SK-N-SH treated with all-trans-retinoic acid at 6 μM for 48 hours (cell line): ENCODE measurements around the gene CREB1.

ENCODE experiments used
- ATAC-seq: fragments of 200-7000 bp; cut with Tn5 transposase; 3 replicates; pipeline ENCODE4 v1.9.1; 2020; ENCODE audit warnings: mild to moderate bottlenecking, moderate library complexity
- ARNTL ChIP-seq: fragments of 450-650 bp; formaldehyde crosslinking; IDR thresholded peaks from 2 replicates; pipeline ENCODE4 v1.5.0; 2020; ENCODE audit warnings: low read depth, mild to moderate bottlenecking, moderate library complexity, borderline replicate concordance
- CREB5 ChIP-seq: fragments of 250-450 bp; sonication (Bioruptor Pico); IDR thresholded peaks from 2 replicates; pipeline ENCODE4 v1.5.1; 2020; ENCODE audit warnings: low read depth, mild to moderate bottlenecking, moderate library complexity
- CSDC2 ChIP-seq: fragments of 250-450 bp; sonication (Bioruptor Pico); IDR thresholded peaks from 2 replicates; pipeline ENCODE4 v1.5.0; 2020; ENCODE audit warnings: mild to moderate bottlenecking, moderate library complexity
- ESRRG ChIP-seq: fragments of 250-450 bp; sonication (Bioruptor Pico); IDR thresholded peaks from 2 replicates; pipeline ENCODE4 v1.6.1; 2021; ENCODE audit warnings: mild to moderate bottlenecking
- GLIS3 ChIP-seq: fragments of 250-450 bp; sonication (Bioruptor Pico); IDR thresholded peaks from 2 replicates; pipeline ENCODE4 v1.5.0; 2020; ENCODE audit warnings: mild to moderate bottlenecking, moderate library complexity
- ISL1 ChIP-seq: fragments of 250-450 bp; sonication (Bioruptor Pico); IDR thresholded peaks from 2 replicates; pipeline ENCODE4 v2.1.2; 2022; ENCODE audit warnings: mild to moderate bottlenecking, moderate library complexity
- OSR1 ChIP-seq: fragments of 250-450 bp; sonication (Bioruptor Pico); IDR thresholded peaks from 2 replicates; pipeline ENCODE4 v1.8.0; 2022; ENCODE audit warnings: moderate library complexity, mild to moderate bottlenecking, inconsistent platforms
- RARB ChIP-seq: fragments of 250-450 bp; sonication (Bioruptor Pico); IDR thresholded peaks from 2 replicates; pipeline ENCODE4 v1.8.0; 2021; ENCODE audit warnings: mild to moderate bottlenecking, moderate library complexity
- TCF4 ChIP-seq: fragments of 250-450 bp; sonication (Bioruptor Pico); IDR thresholded peaks from 2 replicates; pipeline ENCODE4 v1.8.0; 2021; ENCODE audit warnings: mild to moderate bottlenecking, moderate library complexity, borderline replicate concordance
- TSHZ2 ChIP-seq: fragments of 250-450 bp; sonication (Bioruptor Pico); IDR thresholded peaks from 2 replicates; pipeline ENCODE4 v1.5.0; 2020; ENCODE audit warnings: mild to moderate bottlenecking, moderate library complexity
- ZFP3 ChIP-seq: fragments of 250-450 bp; sonication (Bioruptor Pico); IDR thresholded peaks from 2 replicates; pipeline ENCODE4 v1.5.0; 2020; ENCODE audit warnings: mild to moderate bottlenecking, moderate library complexity
- ZFP30 ChIP-seq: fragments of 450-650 bp; formaldehyde crosslinking; IDR thresholded peaks from 2 replicates; pipeline ENCODE4 v1.5.0; 2022; ENCODE audit warnings: mild to moderate bottlenecking, moderate library complexity
- ZNF565 ChIP-seq: fragments of 450-650 bp; formaldehyde crosslinking; conservative IDR thresholded peaks from 2 replicates; pipeline ENCODE4 v1.5.0; 2020; ENCODE audit warnings: low read depth, mild to moderate bottlenecking, moderate library complexity
- ZNF70 ChIP-seq: fragments of 450-650 bp; formaldehyde crosslinking; IDR thresholded peaks from 2 replicates; pipeline ENCODE4 v1.5.0; 2020; ENCODE audit warnings: mild to moderate bottlenecking, moderate library complexity
- ZNF8 ChIP-seq: fragments of 450-650 bp; formaldehyde crosslinking; IDR thresholded peaks from 2 replicates; pipeline ENCODE4 v1.5.0; 2020; ENCODE audit warnings: mild to moderate bottlenecking, moderate library complexity
- TF ChIP-seq, protein P1 (sequence below): fragments of 250-450 bp; sonication (Bioruptor Pico); IDR thresholded peaks from 2 replicates; pipeline ENCODE4 v1.5.1; 2021; ENCODE audit warnings: mild to moderate bottlenecking, moderate library complexity
- TF ChIP-seq, protein P2 (sequence below): fragments of 250-450 bp; sonication (Bioruptor Pico); IDR thresholded peaks from 2 replicates; pipeline ENCODE4 v1.8.0; 2021; ENCODE audit warnings: low read depth, mild to moderate bottlenecking, moderate library complexity, borderline replicate concordance
- TF ChIP-seq, protein P3 (sequence below): fragments of 250-450 bp; sonication (Bioruptor Pico); IDR thresholded peaks from 2 replicates; pipeline ENCODE4 v1.8.0; 2020; ENCODE audit warnings: mild to moderate bottlenecking, moderate library complexity, borderline replicate concordance

Gene CREB1

GRCh38 chr2:207546822-207547221 is 17.1 kb downstream of the CREB1 start (continued):
- TF ChIP-seq CSDC2 (CRISPR knock-in tag) (no peak), ZNF565 (CRISPR knock-in tag) (no peak), GLIS3 (CRISPR knock-in tag) (no peak), ZNF8 (no peak), ZFP3 (CRISPR knock-in tag) (no peak), ZNF70 (CRISPR knock-in tag) (no peak), RARB (no peak)

GRCh38 chr2:207549145-207549544 is 19.4 kb downstream of the CREB1 start:
- TF ChIP-seq ESRRG (CRISPR knock-in tag) (no peak), ZFP30 (CRISPR knock-in tag) (no peak), ZNF70 (CRISPR knock-in tag) (no peak), TSHZ2 (CRISPR knock-in tag) (no peak), TCF4 (no peak), ARNTL (CRISPR knock-in tag) (no peak)
- TF ChIP-seq, protein P1, sequence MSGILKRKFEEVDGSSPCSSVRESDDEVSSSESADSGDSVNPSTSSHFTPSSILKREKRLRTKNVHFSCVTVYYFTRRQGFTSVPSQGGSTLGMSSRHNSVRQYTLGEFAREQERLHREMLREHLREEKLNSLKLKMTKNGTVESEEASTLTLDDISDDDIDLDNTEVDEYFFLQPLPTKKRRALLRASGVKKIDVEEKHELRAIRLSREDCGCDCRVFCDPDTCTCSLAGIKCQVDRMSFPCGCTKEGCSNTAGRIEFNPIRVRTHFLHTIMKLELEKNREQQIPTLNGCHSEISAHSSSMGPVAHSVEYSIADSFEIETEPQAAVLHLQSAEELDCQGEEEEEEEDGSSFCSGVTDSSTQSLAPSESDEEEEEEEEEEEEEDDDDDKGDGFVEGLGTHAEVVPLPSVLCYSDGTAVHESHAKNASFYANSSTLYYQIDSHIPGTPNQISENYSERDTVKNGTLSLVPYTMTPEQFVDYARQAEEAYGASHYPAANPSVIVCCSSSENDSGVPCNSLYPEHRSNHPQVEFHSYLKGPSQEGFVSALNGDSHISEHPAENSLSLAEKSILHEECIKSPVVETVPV (CRISPR knock-in tag): no peak
- ATAC-seq: no peak

- TF ChIP-seq ISL1: peak; percentile 76
- no peak for TF ChIP-seq CREB5 (CRISPR knock-in tag)
- 0 out of 3 replicates have a peak, but pooled peaks have one; percentile 30 for ATAC-seq
Observed at GRCh38 chr2:207558079-207558491, 28.3 kb downstream of the CREB1 start.

GRCh38 chr2:207561386-207562080 is 31.8 kb downstream of the CREB1 start:
- TF ChIP-seq ZNF8: no peak
- TF ChIP-seq, protein P2, sequence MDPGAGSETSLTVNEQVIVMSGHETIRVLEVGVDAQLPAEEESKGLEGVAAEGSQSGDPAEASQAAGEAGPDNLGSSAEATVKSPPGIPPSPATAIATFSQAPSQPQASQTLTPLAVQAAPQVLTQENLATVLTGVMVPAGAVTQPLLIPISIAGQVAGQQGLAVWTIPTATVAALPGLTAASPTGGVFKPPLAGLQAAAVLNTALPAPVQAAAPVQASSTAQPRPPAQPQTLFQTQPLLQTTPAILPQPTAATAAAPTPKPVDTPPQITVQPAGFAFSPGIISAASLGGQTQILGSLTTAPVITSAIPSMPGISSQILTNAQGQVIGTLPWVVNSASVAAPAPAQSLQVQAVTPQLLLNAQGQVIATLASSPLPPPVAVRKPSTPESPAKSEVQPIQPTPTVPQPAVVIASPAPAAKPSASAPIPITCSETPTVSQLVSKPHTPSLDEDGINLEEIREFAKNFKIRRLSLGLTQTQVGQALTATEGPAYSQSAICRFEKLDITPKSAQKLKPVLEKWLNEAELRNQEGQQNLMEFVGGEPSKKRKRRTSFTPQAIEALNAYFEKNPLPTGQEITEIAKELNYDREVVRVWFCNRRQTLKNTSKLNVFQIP: no peak
- TF ChIP-seq OSR1: no peak
- TF ChIP-seq ISL1: no peak
- TF ChIP-seq, protein P3, sequence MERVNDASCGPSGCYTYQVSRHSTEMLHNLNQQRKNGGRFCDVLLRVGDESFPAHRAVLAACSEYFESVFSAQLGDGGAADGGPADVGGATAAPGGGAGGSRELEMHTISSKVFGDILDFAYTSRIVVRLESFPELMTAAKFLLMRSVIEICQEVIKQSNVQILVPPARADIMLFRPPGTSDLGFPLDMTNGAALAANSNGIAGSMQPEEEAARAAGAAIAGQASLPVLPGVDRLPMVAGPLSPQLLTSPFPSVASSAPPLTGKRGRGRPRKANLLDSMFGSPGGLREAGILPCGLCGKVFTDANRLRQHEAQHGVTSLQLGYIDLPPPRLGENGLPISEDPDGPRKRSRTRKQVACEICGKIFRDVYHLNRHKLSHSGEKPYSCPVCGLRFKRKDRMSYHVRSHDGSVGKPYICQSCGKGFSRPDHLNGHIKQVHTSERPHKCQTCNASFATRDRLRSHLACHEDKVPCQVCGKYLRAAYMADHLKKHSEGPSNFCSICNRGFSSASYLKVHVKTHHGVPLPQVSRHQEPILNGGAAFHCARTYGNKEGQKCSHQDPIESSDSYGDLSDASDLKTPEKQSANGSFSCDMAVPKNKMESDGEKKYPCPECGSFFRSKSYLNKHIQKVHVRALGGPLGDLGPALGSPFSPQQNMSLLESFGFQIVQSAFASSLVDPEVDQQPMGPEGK (CRISPR knock-in tag): no peak
- TF ChIP-seq TCF4: no peak
- no peak for TF ChIP-seq RARB
- TF ChIP-seq ZFP30 (CRISPR knock-in tag): no peak
- no peak for TF ChIP-seq ZNF70 (CRISPR knock-in tag)
- ATAC-seq: no peak
